ENCODE measurements around the gene MYO18B.
A peak's percentile ranks its signal among the peaks of the same experiment; 100 is the strongest.
"Not testable (repeated sequence)": the region's sequence is repeated elsewhere in the genome, so short reads cannot be mapped to it uniquely, and the experiment has no call there.

MYO18B gene

DNA sequence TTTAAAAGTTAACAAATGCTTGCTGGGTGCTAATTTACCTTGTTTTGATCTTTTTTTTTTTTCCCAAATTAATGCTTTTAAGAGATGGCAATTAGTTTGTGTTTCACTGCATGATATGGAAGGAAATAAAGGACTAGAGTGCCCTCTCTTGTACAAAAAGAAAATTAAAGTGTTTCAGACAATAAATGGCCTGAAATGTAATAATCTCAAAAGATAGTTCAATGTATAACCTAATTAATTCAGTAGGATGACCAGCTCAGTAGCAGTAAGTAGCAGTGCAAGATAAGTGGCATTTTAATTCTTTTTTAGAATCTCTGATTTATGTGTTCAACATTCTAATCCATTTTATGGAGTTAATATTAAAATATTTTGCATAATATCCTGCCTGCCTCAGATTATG, 39.9 kb upstream of the MYO18B start:
- in situ Hi-C loops (cut with MboI; ENCODE audit: low sequenced_read_pairs, unreplicated experiment) = loop anchor here (10.0 kb wide), 1 partner anchor 217 kb away; no protein-coding TSS in a partner anchor
- TF ChIP-seq, protein P1, sequence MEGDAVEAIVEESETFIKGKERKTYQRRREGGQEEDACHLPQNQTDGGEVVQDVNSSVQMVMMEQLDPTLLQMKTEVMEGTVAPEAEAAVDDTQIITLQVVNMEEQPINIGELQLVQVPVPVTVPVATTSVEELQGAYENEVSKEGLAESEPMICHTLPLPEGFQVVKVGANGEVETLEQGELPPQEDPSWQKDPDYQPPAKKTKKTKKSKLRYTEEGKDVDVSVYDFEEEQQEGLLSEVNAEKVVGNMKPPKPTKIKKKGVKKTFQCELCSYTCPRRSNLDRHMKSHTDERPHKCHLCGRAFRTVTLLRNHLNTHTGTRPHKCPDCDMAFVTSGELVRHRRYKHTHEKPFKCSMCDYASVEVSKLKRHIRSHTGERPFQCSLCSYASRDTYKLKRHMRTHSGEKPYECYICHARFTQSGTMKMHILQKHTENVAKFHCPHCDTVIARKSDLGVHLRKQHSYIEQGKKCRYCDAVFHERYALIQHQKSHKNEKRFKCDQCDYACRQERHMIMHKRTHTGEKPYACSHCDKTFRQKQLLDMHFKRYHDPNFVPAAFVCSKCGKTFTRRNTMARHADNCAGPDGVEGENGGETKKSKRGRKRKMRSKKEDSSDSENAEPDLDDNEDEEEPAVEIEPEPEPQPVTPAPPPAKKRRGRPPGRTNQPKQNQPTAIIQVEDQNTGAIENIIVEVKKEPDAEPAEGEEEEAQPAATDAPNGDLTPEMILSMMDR (IDR thresholded peaks at IDR 0.05; ENCODE audit: borderline replicate concordance, control extremely low read depth, extremely low read depth, insufficient read depth, missing control alignments) = peak; percentile 5
- peak; percentile 45 for DNase-seq (ENCODE audit: low spot score)

DNA sequence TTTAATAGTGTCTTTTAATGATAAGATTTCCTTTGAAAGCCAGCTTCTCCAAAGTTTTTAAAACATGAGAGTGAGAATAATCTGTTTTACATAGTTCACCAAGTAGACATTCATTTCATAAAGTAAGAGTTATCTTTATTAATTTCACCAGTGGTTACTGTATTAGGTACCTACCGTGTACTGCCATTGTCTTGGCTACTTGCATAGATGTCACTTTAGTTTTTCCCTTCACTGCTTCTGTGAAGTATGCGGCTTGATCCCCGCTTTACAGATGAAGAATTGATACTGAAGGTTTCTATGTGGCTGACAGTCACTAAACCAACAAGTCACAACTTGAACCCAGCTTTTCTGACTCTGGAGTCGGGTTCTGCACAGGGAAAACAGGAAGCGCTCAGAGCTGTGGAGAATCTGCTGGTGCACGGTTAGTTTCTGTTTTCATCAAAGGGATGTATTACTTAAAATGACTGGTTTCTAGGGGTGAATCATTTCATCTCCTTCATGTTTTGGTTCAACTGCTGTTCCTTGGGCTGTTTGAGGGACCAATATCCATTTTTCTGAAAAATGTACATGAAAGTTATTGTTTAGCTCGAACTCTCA, 39.3 kb upstream of the MYO18B start:
- DNase-seq (ENCODE audit: low spot score) = peak; percentile 47
- TF ChIP-seq, protein P1 (IDR thresholded peaks at IDR 0.05; ENCODE audit: borderline replicate concordance, control extremely low read depth, extremely low read depth, insufficient read depth, missing control alignments) = no peak
- in situ Hi-C loops (cut with MboI; ENCODE audit: low sequenced_read_pairs, unreplicated experiment) = loop anchor here (10.0 kb wide), 1 partner anchor 218 kb away; no protein-coding TSS in a partner anchor

DNA sequence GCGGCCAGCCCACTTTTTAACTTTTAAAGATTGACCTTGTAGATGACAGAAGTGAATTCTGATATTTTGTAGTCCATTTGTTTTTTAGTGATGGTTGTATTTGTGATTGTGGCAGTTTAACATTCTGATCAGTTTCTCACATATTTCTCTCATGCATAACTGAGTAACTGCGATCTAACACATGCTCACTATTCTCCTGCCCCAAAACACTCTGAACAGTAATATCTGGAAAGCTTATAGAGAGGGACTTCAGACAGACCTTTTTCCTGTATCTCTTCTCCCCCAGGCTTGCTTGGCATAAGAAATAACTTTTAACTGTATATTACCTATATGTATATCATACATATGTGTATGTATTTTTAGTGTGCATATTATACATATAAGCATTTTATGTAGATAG, 37.3 kb upstream of the MYO18B start:
- in situ Hi-C loops (cut with MboI; ENCODE audit: low sequenced_read_pairs, unreplicated experiment) = loop anchor here (10.0 kb wide), 1 partner anchor 220 kb away; no protein-coding TSS in a partner anchor
- TF ChIP-seq, protein P1 (IDR thresholded peaks at IDR 0.05; ENCODE audit: borderline replicate concordance, control extremely low read depth, extremely low read depth, insufficient read depth, missing control alignments) = no peak
- no peak for DNase-seq (ENCODE audit: low spot score)

DNA sequence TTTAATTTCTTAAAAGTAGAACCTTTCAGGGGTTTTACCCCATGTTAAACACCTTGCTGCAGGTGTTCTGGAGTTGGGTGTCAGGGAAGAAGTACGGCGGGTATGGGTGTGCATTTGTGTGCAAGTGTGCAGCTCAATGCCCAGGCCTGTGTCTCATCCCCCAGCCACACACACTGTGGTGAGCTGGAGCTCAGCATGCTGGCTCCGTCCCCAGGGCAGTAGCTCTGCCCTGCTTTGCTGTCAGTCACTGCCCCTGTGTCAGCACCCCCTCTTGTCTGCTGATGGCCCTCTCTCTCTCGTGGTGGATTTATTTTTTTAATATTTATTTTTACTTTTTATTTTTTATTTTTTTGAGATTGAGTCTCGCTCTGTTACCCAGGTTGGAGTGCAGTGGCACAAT, 35.8 kb upstream of the MYO18B start:
- in situ Hi-C loops (cut with MboI; ENCODE audit: low sequenced_read_pairs, unreplicated experiment) = loop anchor here (10.0 kb wide), 1 partner anchor 221 kb away; no protein-coding TSS in a partner anchor
- TF ChIP-seq, protein P1 (IDR thresholded peaks at IDR 0.05; ENCODE audit: borderline replicate concordance, control extremely low read depth, extremely low read depth, insufficient read depth, missing control alignments) = no peak
- DNase-seq (ENCODE audit: low spot score) = no peak

DNA sequence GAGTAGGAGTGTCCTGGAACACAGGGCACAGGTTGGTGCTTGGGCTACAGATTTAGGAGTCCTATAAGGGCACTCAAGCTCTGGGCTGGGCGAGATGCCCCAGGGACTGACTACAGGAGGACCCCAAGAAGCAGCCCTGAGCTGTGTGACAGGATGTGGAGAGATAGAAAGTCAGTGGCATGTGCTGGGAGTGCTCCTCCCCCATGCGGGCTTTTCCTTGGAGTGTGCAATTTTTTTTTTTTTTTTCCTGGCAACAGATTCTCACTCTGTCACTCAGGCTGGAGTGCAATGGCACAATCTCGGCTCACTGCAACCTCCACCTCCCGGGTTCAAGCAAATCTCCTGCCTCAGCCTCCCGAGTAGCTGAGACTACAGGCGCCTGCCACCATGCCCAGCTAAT, 33.6 kb upstream of the MYO18B start:
- not testable (repeated sequence) for DNase-seq (ENCODE audit: low spot score)
- in situ Hi-C loops (cut with MboI; ENCODE audit: low sequenced_read_pairs, unreplicated experiment) = loop anchor here (10.0 kb wide), 1 partner anchor 224 kb away; no protein-coding TSS in a partner anchor

DNA sequence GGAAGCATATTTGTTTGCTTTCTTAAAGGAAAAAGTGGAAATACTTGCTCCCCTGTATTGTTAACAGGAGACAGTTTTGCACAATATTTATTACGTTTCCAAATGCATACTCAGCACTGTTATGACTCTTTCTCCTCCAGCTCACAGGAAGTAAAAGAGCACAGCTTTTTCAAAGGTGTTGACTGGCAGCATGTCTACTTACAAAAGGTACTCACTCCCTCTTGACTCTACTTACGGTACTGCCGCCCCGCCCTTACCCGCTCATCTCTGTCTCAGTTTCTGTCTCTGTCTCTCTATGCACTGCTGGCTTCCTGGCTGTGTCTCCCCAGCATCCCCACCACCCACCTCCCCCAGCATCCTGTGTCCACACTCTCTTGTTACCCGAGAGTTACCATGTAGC, 32.2 kb upstream of the MYO18B start:
- TF ChIP-seq, protein P1 (IDR thresholded peaks at IDR 0.05; ENCODE audit: borderline replicate concordance, control extremely low read depth, extremely low read depth, insufficient read depth, missing control alignments) = no peak
- peak; percentile 34 for DNase-seq (ENCODE audit: low spot score)
- in situ Hi-C loops (cut with MboI; ENCODE audit: low sequenced_read_pairs, unreplicated experiment) = loop anchor here (10.0 kb wide), 1 partner anchor 225 kb away; no protein-coding TSS in a partner anchor

DNA sequence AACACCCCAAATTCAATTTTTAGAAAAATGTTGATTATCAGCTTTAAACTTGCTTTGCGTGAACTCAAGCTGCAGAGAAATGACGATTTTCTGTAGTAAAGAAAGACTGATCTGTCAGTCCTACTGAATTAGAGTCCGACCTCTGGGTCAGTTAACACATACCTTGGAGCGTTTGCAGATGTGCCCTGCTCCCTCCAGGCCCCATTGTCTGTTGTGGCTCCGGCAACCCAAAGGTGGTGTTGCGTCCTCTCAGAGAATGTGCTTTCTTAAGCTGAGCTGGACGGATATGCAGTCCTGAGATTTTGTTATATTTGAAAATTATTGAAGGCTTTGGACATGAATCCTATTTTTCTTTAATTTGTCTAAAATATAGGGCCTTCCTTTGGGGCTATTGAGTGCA, 31.5 kb upstream of the MYO18B start:
- TF ChIP-seq, protein P1 (IDR thresholded peaks at IDR 0.05; ENCODE audit: borderline replicate concordance, control extremely low read depth, extremely low read depth, insufficient read depth, missing control alignments) = no peak
- in situ Hi-C loops (cut with MboI; ENCODE audit: low sequenced_read_pairs, unreplicated experiment) = no loop called here
- no peak for DNase-seq (ENCODE audit: low spot score)

Measured in GM13976 (cell line).